Measurements from ENCODE around the gene CACNA1D.

CACNA1D gene

DNA sequence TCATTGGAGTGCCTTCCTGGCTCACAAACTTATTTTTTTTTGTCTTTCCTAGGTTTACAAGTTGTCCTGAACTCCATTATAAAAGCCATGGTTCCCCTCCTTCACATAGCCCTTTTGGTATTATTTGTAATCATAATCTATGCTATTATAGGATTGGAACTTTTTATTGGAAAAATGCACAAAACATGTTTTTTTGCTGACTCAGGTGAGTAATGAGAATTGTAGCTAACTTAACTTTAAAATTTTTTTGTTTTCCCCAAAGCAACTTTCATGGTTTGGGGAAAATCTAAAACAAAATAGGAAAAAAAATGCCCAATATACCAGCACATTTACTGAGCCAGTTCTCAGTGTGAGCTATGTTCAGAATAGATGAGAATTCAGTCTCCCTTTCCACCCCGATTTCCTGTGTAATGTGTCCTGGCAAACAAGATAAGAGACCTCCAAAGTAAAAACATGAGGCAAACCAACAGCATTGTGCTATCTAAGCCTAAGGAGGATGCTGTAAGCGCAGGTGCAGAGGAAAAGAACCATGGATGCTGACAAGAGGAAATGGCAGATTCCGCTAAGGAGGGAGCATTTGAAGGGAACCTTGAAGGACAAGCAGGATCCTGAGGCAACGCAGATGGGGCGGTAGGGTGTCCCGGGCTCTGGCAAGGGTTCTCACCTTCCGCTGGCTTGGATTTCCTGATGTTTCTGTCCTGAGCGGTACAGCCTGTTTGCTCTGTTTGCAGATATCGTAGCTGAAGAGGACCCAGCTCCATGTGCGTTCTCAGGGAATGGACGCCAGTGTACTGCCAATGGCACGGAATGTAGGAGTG lies 171.4 kb downstream of the CACNA1D start:
- no peak for DNase-seq

DNA sequence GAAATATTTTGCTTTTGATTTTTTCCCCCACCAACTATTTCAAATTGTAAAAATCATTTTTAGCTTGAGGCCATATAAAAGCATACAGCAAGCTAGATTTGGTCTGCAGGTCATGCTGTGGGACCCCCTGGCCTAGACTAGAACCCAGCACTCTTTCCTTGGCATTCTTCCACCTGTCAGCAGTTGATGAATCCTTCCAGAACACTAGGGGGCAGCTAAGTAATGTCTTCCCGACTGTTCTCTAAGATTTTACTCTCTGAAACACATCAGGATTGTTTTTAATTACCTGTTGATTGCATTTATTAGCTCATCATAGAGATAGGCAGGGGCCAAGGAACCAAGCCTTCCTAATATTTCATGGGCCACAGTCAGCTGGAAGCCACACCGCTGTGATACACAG lies 174.5 kb downstream of the CACNA1D start:
- DNase-seq, result peak; percentile 4

DNA sequence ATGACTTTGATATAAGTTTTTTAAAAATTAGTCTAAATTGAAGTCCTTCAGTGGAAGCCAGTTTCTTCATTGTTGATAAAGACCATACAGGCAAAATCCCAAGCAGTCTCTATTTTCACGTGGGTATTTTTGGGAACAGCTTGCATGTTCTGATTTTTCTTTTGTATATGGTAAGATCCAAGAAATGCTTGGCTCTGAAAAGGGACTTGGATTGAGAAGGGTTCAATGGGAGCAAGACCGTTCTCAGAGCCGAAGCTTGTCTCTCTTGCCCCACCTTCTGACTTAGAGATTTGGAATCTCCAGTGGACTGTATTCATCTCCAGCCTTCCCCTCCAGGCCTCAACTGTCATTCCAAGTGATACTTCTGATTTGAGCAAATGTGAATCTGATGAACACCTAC lies 176.3 kb downstream of the CACNA1D start:
- DNase-seq, result no peak

DNA sequence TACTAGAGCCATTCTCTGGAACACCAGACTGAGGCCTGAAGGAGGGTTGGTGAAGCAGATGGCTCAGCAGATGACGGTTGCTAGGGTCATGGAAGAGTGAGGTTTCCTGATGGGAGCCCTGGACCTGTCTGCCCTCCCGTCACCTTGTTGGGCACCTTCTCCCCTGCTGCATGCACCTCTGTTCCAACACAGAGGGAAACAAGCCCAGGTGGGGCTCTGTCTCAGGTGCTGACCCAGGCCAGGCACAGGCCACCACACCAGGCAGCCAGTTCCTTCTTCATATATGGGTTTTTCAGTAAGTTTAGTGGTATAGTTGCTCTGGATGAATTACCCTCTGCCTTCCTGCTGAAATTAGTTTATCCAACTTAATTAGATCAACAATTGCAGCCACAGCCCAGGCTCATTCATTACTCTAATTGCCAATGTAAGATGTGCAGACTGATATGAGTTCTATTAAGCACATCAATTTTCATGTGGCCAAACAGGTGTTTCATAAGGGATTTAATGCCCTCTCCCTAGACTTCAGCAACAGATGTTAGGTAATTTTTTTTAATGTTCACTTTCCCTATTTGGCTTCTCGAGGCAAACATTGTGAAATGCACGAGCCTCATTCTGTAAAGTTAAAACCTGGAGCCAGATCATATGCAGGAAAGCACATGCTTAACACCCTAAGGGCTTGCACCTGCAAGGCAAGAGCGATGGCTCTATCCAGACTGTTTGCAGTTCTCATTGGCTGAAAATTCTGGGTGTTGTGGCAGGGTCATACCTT lies 177.0 kb downstream of the CACNA1D start:
- peak; percentile 18 for DNase-seq

DNA sequence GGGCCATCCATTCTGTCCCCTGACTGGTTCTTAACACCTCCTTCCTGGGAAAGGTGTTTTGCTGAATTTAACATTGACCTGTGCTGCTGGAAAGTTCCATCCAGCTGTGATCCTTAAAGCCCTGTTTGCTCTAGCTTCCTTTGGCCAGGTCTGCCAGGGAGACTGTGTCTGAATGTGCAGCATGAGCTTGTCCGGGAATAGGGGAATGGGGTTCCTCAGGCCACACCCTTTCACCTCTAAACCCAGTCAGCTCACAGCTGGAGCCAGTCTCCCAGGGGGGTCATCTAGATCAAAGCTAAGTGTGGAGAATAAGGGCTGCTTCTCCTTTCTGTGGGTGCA lies 177.5 kb downstream of the CACNA1D start:
- no peak for DNase-seq

DNA sequence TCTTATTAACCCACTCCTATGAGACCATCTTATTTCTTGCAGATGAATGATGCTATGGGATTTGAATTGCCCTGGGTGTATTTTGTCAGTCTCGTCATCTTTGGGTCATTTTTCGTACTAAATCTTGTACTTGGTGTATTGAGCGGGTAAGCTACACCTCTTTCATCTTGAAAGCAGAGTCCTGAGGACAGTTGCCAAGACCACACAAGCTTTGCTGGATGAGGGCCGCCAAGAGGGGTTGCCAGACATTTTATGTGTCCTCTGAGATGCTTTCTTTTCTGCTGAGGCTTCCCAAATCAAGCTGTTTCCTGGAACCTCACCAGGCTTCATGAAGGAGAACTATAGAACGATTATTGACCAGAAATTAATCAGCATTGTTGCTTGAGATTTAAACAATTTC lies 178.6 kb downstream of the CACNA1D start:
- DNase-seq, result peak; percentile 33

DNA sequence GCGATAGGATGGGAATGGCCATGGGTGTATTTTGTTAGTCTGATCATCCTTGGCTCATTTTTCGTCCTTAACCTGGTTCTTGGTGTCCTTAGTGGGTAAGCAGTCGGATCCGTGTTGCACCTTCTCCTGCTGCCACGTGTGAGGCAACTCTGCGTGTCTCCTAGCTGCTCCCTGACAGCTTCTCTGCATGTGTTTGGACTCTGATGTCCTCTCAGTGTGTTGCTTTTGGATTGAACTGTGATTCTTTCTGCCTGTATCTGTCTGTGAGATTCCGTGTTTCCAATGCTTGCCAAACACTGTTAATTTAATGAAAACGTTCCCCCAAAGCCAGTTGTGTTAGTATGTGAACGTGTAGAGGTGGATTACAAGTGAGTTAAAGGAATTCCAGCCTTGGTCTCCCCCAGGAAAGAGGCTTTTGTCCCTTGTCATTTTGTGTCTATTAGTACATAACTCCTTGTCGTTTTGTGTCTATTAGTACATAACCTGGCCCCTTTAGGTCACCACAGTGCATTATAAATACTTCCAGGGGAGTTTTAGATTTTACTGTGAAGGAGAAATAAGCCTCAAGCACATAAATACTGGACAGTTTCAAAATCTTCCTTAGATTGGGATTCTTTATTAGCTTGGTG lies 179.4 kb downstream of the CACNA1D start:
- no peak for DNase-seq

DNA sequence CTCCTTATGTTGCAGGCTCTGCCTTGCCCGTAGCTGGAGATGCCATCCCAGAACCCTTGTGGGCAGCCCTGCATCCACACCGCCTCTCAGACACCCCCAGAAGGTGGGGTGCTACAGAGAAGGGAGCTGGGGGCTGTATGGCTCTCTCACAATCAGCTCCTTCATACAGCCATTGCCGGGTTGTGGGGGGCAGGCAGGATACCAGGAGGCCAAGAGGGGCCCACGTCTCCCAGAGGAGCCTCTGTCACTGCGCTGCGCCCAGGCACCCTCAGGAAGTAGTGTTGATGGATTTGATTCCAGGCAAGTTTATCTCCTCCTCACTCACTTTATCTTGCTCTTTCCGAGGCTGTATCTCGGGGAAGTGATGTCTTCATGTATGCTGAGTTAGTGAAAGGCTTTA lies 180.2 kb downstream of the CACNA1D start:
- DNase-seq, result no peak

DNA sequence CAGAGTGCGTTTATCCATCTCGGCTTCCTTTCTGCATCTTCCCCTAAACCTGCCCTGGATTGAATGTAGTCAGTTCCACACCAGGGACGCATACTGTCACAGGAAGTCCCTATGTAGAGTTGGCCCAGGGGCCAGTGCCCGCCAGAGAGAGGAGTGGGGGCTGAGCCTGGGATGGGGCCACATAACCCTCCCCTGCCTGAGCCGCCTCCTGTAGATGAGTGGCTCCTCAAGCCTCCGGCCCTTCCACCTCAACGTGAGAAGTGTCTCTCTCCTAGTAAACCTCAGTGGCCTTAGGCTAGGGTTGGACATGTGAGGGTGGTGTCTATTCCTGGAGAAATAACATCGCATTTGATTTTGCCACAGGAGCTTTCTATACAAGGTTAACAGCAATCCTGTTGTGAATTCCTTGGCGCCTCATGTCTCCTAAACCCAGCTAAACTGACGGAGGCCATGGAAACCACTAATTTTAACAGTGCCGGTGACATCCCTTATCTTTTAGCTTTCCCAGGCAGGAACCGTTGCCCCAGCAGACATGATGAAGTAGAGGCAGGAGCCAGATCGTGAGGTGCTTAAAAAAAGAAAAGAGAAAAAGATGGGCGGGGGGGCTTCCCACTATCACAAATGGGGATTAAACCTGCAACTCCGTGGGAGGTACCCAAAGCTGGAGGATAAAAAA lies 180.7 kb downstream of the CACNA1D start:
- no peak for DNase-seq

DNA sequence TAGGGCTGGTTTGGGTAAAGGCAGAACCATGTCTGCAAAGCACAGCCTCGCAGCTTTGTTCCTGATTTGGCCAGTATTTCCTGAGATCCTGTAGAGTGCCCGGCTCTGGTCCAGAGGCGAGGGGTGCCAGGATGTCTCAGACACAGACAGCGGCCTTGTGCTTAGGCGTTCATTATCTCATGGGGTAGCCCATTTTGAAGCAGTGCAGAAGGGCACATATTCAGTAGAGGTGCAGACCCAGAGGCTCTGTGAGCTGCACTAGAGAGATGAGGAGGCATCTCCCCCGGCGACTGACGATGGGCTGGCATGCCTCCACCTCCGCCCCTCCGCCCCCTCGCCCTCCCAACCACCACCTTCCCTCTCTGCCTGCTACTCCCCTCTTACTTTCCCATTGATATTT lies 181.5 kb downstream of the CACNA1D start:
- DNase-seq, result no peak

DNA sequence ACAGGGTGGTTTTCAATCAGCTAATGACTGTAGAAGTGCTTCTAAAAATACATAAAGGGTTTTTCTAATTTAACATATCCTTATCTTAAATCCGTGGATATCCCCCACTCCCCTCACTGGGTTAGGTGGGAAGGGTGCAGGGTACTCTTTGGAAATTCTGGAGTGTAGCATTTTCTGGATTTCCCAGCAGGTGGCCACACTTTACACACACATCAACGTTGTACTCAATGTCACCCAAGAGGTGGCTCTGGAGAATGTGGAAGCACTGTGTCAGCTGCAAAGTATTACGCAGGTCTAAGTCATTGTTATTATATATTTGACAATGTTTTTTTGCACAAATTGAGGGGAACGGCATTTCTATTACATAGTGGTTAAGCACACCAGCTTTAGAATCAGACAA lies 183.0 kb downstream of the CACNA1D start:
- DNase-seq, result no peak

DNA sequence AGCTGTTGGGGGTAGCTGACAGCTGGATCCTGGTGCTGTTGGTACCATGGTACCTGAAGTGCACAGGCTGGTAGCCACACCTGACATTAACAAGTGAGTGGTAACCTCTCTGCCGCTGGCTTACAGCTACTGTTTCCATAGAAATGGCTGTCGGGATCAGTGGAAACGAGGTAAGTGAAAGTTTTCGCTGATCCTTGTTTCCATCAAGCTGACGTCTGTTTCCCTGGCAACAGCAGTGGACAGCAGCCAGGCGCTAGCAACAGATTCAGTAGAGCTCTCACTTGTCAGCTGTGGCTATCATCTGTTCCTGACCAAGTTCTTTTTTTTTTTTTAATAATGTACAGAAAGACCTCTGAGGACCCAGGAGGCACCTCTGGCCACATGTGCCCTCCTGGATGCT lies 185.6 kb downstream of the CACNA1D start:
- no peak for DNase-seq

DNA sequence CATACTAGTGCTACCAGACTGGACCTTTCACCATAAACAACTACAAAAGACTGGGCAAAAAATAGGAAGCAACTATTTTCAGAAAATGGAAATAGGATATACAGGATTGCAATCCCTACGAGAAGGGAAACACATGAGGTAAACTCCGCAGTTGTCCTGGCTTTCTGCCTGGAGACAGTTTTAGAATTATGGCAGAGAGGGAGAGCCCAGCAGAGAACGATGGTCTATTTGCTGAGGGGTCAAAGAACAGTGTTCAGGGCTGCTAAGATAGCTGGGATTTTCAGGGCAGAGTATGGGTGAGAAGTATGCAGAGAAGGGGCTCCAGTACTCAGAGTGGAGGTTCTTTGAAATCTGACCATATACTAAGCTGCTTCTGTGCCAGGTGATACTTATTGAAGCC lies 188.4 kb downstream of the CACNA1D start:
- DNase-seq, result no peak

DNA sequence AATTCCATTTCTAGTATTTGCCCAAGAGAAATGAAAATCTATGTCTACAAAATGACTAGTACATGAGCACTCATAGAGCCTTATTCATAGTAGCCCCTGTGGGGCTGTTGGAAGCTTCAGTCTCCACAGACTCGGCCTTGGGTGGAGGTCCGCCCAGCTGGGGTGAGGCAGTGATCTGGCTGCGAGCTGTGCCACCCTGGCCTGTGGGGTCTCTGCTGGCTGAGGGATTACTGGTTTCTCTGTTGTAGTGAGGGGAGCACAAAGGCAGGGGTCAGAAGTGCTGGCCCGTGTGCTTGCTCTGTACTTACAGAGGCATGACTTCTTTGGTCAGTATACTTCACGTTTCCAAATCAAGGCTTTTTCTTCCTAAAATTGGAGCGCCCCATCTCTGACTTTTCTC lies 193.7 kb downstream of the CACNA1D start:
- DNase-seq, result no peak

DNA sequence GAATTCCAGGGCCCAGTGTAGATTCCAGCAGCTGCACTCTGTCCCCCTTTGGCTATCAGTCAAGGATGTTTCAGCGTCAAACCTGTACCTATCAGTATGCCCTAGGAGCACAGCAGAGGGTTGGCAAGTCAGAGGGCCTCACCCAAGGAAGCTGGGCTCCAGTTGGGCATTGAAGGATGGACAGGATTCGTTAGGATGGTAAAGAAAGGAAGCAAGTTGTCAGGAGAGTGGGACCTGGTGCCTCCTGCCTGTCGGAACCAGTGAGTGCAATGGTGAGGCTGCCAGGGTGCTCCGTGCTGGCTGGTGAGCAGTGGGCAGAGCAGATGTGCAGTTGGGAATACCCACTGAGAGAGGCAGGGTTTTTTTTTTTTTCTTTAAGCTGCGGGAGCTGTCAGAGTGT lies 194.6 kb downstream of the CACNA1D start:
- no peak for DNase-seq

DNA sequence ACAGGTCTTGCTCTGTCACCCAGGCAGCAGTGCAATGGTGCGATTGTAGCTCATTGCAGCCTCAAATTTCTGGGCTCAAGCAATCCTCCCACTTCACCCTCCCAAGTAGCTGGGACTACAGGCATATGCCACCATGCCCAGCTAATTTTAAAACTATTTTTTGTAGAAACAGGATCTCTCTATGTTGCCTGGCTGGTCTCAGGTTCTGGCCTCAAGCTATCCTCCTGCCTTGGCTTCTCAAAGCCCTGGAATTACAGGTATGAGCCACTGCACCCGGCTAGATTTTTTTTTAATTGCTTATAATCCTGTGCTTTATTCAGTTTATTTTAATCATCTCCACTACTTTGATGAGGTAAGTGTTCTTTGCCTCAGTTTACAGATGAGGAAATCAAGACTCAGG lies 195.3 kb downstream of the CACNA1D start:
- no peak for DNase-seq

DNA sequence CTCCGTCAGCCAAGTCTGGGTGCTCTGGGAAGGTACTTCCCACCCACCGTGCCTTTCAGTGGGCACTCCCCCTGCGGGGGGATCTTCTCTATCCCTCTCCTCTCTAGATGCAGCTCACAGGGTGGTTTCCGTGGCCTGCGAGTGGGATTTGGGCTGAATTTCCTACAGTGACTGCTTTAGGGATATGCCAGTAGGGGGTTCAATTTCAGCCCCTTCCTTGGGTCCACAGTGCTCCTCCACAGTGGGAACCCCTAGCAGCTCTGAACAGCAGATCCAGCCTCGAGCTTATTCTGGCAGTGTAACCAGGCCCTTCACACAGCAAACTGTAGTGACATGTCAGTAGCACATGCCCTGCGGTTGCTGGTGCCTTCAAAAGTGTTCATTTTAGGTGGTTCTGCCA lies 196.1 kb downstream of the CACNA1D start:
- no peak for DNase-seq

DNA sequence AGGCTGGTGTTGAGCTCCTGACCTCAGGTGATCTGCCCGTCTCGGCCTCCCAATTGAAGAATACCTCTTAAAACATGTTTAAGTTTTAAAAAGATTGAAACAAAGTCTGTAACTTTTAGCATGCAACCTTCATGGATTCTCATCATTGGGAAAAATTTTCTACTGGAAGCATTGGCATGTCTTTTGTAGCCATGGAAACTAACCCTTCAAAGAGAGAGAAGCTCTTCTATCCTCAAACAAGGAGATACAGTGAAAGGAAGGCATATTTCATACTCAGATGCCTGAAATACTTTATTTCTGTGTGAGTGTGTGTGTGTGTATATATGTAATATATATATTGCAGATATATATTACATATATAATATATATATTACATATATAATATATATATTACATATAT lies 196.9 kb downstream of the CACNA1D start:
- DNase-seq, result no peak

DNA sequence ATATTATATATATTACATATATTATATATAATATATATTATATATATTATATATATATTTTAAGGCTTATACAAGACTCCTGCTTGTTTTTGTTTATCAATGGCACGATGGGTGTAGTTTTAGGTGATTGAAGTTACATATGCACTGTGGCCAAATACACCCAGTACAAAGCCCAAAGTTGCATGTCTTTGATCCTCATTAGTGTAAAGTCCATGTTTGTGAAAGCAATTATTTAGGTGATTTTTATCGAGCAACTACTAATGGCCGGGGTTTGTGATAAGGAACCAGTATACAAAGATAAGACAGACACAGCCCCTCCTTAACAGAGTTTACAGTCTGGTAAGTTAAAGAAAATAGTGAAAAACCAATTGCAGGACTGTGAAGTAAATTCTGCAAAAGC lies 197.5 kb downstream of the CACNA1D start:
- DNase-seq, result no peak

DNA sequence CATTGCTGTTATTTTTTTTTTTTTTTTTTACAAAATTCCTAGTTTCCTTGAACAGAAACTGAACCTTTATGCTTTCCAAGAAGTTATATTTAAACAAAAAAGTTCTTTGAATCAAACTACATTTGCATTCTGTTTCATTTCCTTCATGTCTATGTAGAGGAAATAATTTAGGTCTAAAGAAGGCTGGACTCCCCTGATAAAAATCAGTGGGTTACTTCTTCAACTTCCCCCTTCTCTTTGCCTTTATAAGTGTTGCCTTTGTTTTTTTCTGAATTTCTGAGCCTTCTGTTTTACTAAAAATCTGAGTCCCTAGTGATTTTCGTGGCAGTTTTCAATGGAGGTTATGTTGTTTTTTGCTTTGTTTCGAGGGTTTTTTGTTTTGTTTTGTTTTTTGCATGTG lies 199.0 kb downstream of the CACNA1D start:
- no peak for DNase-seq

DNA sequence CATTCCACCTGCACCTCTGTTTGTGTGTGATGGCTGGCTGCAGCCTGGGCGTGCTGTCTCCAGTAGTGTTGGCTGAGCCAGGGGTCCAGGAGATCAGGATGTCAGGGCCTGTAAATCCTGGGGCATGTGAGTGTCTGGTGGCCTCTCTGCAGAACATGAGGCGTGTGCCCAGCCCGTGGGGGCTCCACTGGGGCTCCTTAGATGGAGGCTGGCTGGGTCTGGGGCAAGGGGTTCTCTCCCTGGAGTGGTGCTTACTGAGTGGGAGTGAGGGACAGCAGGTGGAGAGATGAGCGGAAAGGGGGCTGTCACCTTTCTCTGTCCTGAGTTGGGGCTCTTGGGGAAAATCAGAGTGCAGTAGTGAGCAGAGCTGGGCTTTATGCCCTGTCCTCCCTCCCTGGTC lies 199.6 kb downstream of the CACNA1D start:
- no peak for DNase-seq

DNA sequence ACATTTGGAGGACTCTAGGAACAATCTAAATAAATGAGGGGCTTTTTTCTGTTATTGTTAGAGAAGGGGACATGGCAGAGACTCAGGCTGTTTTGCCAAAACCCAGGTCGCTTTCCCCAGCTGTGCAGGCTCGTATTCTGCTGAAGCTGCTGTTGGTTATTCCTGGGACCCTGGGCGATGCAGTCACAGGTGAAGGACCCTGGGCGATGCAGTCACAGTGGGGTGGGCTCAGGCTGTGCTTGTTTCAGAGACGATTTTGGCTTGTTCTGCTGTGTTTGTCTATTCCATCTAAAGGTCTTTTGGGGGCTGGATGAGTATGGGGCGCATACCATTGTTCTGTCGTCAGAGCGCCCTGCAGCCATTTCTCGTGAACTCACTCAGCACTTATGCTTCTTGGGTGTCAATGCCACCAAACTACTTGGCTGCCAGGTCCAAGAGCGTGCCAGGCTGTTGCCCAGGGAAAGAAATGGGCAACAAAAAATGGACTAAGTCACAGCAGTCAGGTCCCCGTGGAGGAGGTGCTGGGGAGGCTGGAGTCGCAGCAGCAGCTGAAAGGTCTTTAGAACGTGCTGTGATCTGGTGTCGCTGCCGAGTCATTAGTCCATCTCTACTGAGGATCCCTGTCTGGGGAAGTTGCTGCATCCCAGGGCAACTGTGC lies 200.4 kb downstream of the CACNA1D start:
- DNase-seq, result no peak

DNA sequence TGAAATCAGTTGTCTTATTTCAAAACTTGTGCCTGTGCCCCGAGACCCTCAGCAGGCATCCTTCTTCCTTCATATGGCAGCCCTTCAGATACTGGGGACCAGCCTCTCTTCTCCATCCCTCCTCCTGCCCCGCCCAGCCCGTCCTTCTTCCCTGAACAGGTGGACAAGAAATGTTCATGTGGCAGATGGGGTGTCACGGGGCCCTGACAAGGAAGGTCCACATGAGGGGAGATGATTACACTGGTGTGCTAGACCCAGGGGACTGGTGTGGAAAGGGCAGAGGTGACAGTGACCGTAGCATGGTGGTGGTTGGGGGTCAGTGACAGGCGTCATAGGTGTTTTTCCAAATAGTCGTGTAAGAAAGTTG lies 200.9 kb downstream of the CACNA1D start:
- DNase-seq, result no peak
